ENCODE data around the gene DIPK1A.

DNA sequence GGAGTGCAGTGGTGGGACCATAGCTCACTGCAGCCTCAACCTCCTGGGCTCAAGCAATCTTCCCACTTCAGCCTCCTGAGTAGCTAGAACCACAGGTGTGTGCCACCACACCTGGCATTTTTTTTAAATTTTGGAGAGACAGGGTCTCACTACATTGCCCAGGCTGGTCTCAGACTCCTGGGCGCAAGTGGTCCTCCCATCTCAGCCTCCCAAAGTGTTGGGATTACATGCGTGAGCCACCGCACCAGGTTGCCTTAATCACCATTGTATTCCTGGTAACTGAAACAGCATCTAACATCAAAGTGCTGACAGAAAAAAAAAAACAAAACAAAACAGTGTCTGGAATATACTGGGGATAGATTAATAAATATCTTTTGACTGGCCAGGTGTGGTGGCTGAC, 111.2 kb downstream of the DIPK1A start:
- TF ChIP-seq MAZ (IDR thresholded peaks at IDR 0.05; ENCODE audit: borderline replicate concordance, low read depth, low read length) (no peak), RAD21 (conservative IDR thresholded peaks at IDR 0.05 in 1 of 2, IDR thresholded peaks at IDR 0.05 in 1 of 2) (no peak), EP300 (IDR thresholded peaks at IDR 0.05) (no peak), JUN (IDR thresholded peaks at IDR 0.05) (no peak), POLR2A (IDR thresholded peaks at IDR 0.05; ENCODE audit: low read length) (no peak), HOXA7 (CRISPR knock-in tag; IDR thresholded peaks at IDR 0.05) (no peak), SMC3 (IDR thresholded peaks at IDR 0.05) (no peak), KDM1A (IDR thresholded peaks at IDR 0.05; ENCODE audit: low read depth) (no peak)
- TF ChIP-seq, protein P1, sequence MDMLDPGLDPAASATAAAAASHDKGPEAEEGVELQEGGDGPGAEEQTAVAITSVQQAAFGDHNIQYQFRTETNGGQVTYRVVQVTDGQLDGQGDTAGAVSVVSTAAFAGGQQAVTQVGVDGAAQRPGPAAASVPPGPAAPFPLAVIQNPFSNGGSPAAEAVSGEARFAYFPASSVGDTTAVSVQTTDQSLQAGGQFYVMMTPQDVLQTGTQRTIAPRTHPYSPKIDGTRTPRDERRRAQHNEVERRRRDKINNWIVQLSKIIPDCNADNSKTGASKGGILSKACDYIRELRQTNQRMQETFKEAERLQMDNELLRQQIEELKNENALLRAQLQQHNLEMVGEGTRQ (IDR thresholded peaks at IDR 0.05), result no peak
- TF ChIP-seq, protein P2, sequence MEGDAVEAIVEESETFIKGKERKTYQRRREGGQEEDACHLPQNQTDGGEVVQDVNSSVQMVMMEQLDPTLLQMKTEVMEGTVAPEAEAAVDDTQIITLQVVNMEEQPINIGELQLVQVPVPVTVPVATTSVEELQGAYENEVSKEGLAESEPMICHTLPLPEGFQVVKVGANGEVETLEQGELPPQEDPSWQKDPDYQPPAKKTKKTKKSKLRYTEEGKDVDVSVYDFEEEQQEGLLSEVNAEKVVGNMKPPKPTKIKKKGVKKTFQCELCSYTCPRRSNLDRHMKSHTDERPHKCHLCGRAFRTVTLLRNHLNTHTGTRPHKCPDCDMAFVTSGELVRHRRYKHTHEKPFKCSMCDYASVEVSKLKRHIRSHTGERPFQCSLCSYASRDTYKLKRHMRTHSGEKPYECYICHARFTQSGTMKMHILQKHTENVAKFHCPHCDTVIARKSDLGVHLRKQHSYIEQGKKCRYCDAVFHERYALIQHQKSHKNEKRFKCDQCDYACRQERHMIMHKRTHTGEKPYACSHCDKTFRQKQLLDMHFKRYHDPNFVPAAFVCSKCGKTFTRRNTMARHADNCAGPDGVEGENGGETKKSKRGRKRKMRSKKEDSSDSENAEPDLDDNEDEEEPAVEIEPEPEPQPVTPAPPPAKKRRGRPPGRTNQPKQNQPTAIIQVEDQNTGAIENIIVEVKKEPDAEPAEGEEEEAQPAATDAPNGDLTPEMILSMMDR (IDR thresholded peaks at IDR 0.05), result no peak
- TF ChIP-seq, protein P3, sequence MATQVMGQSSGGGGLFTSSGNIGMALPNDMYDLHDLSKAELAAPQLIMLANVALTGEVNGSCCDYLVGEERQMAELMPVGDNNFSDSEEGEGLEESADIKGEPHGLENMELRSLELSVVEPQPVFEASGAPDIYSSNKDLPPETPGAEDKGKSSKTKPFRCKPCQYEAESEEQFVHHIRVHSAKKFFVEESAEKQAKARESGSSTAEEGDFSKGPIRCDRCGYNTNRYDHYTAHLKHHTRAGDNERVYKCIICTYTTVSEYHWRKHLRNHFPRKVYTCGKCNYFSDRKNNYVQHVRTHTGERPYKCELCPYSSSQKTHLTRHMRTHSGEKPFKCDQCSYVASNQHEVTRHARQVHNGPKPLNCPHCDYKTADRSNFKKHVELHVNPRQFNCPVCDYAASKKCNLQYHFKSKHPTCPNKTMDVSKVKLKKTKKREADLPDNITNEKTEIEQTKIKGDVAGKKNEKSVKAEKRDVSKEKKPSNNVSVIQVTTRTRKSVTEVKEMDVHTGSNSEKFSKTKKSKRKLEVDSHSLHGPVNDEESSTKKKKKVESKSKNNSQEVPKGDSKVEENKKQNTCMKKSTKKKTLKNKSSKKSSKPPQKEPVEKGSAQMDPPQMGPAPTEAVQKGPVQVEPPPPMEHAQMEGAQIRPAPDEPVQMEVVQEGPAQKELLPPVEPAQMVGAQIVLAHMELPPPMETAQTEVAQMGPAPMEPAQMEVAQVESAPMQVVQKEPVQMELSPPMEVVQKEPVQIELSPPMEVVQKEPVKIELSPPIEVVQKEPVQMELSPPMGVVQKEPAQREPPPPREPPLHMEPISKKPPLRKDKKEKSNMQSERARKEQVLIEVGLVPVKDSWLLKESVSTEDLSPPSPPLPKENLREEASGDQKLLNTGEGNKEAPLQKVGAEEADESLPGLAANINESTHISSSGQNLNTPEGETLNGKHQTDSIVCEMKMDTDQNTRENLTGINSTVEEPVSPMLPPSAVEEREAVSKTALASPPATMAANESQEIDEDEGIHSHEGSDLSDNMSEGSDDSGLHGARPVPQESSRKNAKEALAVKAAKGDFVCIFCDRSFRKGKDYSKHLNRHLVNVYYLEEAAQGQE (IDR thresholded peaks at IDR 0.05), result no peak
- TF ChIP-seq, protein P4, sequence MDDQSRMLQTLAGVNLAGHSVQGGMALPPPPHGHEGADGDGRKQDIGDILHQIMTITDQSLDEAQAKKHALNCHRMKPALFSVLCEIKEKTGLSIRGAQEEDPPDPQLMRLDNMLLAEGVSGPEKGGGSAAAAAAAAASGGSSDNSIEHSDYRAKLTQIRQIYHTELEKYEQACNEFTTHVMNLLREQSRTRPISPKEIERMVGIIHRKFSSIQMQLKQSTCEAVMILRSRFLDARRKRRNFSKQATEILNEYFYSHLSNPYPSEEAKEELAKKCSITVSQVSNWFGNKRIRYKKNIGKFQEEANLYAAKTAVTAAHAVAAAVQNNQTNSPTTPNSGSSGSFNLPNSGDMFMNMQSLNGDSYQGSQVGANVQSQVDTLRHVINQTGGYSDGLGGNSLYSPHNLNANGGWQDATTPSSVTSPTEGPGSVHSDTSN (IDR thresholded peaks at IDR 0.05), result no peak
- TF ChIP-seq, protein P5, sequence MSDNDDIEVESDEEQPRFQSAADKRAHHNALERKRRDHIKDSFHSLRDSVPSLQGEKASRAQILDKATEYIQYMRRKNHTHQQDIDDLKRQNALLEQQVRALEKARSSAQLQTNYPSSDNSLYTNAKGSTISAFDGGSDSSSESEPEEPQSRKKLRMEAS (IDR thresholded peaks at IDR 0.05), result no peak
